Activated T-cell treated with anti-CD3 and anti-CD28 coated beads, Interleukin-2, amount 50 U/mL, for 72 hours (primary cell): ENCODE measurements around the gene OPCML. TPM values are rescaled to one million over a fixed set of nuclear protein-coding genes. Genes with fewer than 3 reads are reported as not detected.

Source experiments
- ATAC-seq, 2 donors: fragments of 150-1000 bp; cut with Tn5 transposase; replicated peaks in 1 of 2; 2 replicates each; pipeline ENCODE4 v1.10.0; 2021; ENCODE audit warnings: moderate library complexity in 2 of 2, mild to moderate bottlenecking in 1 of 2
- DNase-seq, 2 donors: peaks; one replicate each; pipeline ENCODE4 v3.0.0; 2021 to 2022; ENCODE audit warnings: mixed read lengths in 1 of 2
- H3K27ac Mint-ChIP-seq: one replicate; pipeline ENCODE4 v1.8.0; 2022; ENCODE audit warnings: mild to moderate bottlenecking, moderate library complexity, mixed read lengths
- H3K27me3 Mint-ChIP-seq: one replicate; pipeline ENCODE4 v1.8.0; 2022; ENCODE audit warnings: low read depth, mixed read lengths
- H3K36me3 Mint-ChIP-seq, 2 donors: one replicate each; pipeline ENCODE4 v1.8.0; 2022; ENCODE audit warnings: mixed read lengths in 2 of 2, mild to moderate bottlenecking in 1 of 2; ENCODE audit not compliant: insufficient read depth in 2 of 2
- H3K4me1 Mint-ChIP-seq: one replicate; pipeline ENCODE4 v1.8.0; 2022; ENCODE audit warnings: low read depth, mixed read lengths
- H3K4me3 Mint-ChIP-seq, 2 donors: one replicate each; pipeline ENCODE4 v1.8.0; 2022; ENCODE audit warnings: mild to moderate bottlenecking in 2 of 2, mixed read lengths in 2 of 2, moderate library complexity in 2 of 2
- H3K9me3 Mint-ChIP-seq, 2 donors: one replicate each; pipeline ENCODE4 v1.8.0; 2022; ENCODE audit warnings: mixed read lengths in 2 of 2
- total RNA-seq, 2 donors: library from RNA; stranded (reverse); gene quantifications; one replicate each; pipeline ENCODE4 v1.2.3, GENCODE V29; 2022

The OPCML gene
- total RNA-seq, 2 donors from 2014 or later = not detected

DNA sequence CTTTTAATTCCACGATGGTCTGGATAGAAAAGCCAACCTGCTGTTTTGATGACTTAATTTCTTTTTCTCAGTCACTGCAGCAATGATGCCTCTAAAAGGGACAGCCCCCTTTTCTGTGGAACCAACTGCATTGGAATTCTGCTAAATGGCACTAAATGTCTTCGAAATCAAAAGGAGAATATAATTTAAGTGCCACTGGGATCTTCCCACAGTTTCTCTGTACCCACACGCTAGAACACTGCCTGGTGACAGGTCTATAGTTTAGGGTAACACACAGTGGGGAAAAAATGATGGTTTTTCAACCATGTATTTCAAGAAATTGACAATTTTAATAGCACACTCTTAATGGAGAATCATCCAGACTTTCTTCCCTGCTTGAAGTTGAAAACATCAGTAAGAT is 182.3 kb downstream of the OPCML start:
- H3K9me3 Mint-ChIP-seq = peaks cover 3 to 5% of the 10 kb centered on the region in 2 donors
- no peak overlapping the region for H3K27ac Mint-ChIP-seq
- no peak overlapping the region for H3K4me3 Mint-ChIP-seq
- H3K27me3 Mint-ChIP-seq = no peaks in the 10 kb centered on the region
- peaks cover 1 to 2% of the 10 kb centered on the region in 2 donors for H3K36me3 Mint-ChIP-seq
- H3K4me1 Mint-ChIP-seq = no peaks in the 10 kb centered on the region
- ATAC-seq (no peak), DNase-seq (no peak)

DNA sequence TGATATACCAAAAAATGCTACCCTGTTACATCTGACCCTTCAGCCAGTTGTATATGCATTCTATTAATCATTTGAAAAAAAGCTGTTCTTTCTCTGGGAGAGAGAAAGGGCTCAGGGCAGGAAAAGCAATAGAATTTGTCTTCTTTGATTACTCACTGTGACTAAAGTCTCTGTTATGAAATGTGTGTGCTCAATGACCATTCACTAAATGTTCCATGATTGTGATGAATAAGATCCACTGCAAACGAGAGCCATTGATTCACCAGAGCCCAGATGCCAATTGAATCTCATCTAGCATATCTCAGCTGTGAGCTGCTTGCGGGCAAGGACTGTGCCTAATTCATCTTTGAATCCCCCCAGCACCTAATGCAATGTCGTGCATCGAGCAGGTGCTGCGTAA is 184.3 kb downstream of the OPCML start:
- ATAC-seq (no peak), DNase-seq (no peak)
- Mint-ChIP-seq H3K9me3 (peaks cover 0 to 4% of the 10 kb centered on the region in 2 donors), H3K4me3 (no peak overlapping the region), H3K36me3 (peaks cover 0 to 1% of the 10 kb centered on the region in 2 donors), H3K27me3 (no peaks in the 10 kb centered on the region), H3K27ac (no peak overlapping the region), H3K4me1 (no peaks in the 10 kb centered on the region)

GRCh38 chr11:133346137-133346536 is 186.2 kb downstream of the OPCML start:
- H3K4me1 Mint-ChIP-seq = no peaks in the 10 kb centered on the region
- no peak for DNase-seq
- no peak overlapping the region for H3K4me3 Mint-ChIP-seq
- H3K27ac Mint-ChIP-seq = no peak overlapping the region
- H3K9me3 Mint-ChIP-seq = peaks cover 0 to 4% of the 10 kb centered on the region in 2 donors
- peaks cover 0 to 1% of the 10 kb centered on the region in 2 donors for H3K36me3 Mint-ChIP-seq
- no peak for ATAC-seq
- H3K27me3 Mint-ChIP-seq = no peaks in the 10 kb centered on the region

GRCh38 chr11:133343951-133344350 is 188.3 kb downstream of the OPCML start:
- Mint-ChIP-seq H3K4me3 (no peak overlapping the region), H3K4me1 (no peaks in the 10 kb centered on the region), H3K9me3 (peaks cover 1 to 4% of the 10 kb centered on the region in 2 donors), H3K27me3 (no peaks in the 10 kb centered on the region), H3K27ac (no peak overlapping the region), H3K36me3 (peaks cover 0 to 1% of the 10 kb centered on the region in 2 donors)
- no peak for DNase-seq
- no peak for ATAC-seq

DNA sequence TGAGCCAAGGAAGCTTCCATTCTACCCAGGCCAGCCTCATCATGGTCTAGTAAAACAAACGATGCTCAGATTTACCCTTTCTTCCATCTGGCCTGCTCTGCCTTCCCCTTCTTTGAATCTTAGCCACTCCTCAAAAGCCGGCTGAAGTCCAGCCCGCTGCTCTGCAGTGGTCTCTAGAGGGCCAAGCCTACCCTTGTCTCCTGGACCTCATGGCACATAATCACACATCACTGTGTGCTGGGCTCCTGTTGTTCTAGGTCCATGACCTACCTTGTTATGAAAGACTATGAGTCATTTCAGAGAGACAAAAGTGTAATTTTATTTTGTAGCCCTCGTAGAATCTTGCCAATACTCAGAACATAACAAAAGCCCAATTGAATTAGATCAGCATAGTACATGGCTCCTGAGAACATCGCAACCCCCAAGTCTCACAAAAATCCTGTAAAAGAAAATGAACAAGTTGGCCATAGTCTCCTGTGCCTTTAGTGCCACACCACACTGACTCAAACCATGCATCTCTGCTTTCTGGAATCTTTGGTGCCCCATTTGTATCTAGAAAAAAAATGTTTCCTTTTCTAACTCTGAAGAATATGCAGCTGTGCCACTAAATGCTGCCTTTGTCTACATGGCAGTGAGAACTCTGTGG is 192.7 kb downstream of the OPCML start:
- Mint-ChIP-seq H3K36me3 (no peaks in the 10 kb centered on the region), H3K27ac (no peak overlapping the region), H3K4me3 (no peak overlapping the region), H3K9me3 (peaks cover 0 to 1% of the 10 kb centered on the region in 2 donors), H3K4me1 (no peaks in the 10 kb centered on the region), H3K27me3 (no peaks in the 10 kb centered on the region)
- DNase-seq = no peak
- no peak for ATAC-seq

GRCh38 chr11:133338588-133338987 is 193.7 kb downstream of the OPCML start:
- H3K4me3 Mint-ChIP-seq = no peak overlapping the region
- H3K27ac Mint-ChIP-seq = no peak overlapping the region
- no peaks in the 10 kb centered on the region for H3K36me3 Mint-ChIP-seq
- no peak for ATAC-seq
- H3K4me1 Mint-ChIP-seq = no peaks in the 10 kb centered on the region
- peaks cover under 1 to 5% of the 10 kb centered on the region in 2 donors for H3K9me3 Mint-ChIP-seq
- DNase-seq = no peak
- no peaks in the 10 kb centered on the region for H3K27me3 Mint-ChIP-seq

GRCh38 chr11:133337951-133338418 is 194.3 kb downstream of the OPCML start:
- ATAC-seq (no peak), DNase-seq (no peak)
- Mint-ChIP-seq H3K4me1 (no peaks in the 10 kb centered on the region), H3K27ac (no peak overlapping the region), H3K4me3 (no peak overlapping the region), H3K9me3 (peaks cover 4 to 5% of the 10 kb centered on the region in 2 donors), H3K36me3 (no peaks in the 10 kb centered on the region), H3K27me3 (no peaks in the 10 kb centered on the region)

- ATAC-seq = no peak
- Mint-ChIP-seq H3K9me3 (peaks cover 4 to 8% of the 10 kb centered on the region in 2 donors), H3K36me3 (no peaks in the 10 kb centered on the region), H3K4me3 (no peak overlapping the region), H3K4me1 (no peaks in the 10 kb centered on the region), H3K27me3 (no peaks in the 10 kb centered on the region), H3K27ac (no peak overlapping the region)
- no peak for DNase-seq
These were observed 195.1 kb downstream of the OPCML start for GRCh38 chr11:133337193-133337592.

DNA sequence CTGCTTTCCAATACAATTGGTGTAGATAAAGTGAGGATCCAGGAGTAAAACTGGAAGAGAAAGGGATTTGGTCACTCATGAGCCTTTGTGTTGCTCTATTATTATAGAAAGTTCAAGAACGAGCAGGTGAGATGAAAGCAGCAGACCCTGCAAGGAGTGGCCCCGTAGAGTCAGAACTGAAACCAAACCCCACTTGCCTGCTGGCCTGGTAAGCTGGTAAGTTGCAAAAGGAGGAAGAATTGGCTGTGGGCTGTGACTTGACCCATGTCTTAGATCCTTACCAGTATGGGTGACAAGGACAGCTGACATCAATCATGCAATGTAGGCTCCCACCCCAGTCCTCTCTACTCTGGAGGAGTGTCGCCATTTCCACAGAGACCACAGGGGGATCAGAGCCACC is 201.3 kb downstream of the OPCML start:
- H3K4me3 Mint-ChIP-seq = no peak overlapping the region
- DNase-seq (no peak), ATAC-seq (no peak)
- no peak overlapping the region for H3K27ac Mint-ChIP-seq
- H3K36me3 Mint-ChIP-seq = no peaks in the 10 kb centered on the region
- H3K9me3 Mint-ChIP-seq = peaks cover 6% of the 10 kb centered on the region in 2 donors
- no peaks in the 10 kb centered on the region for H3K4me1 Mint-ChIP-seq
- H3K27me3 Mint-ChIP-seq = no peaks in the 10 kb centered on the region

DNA sequence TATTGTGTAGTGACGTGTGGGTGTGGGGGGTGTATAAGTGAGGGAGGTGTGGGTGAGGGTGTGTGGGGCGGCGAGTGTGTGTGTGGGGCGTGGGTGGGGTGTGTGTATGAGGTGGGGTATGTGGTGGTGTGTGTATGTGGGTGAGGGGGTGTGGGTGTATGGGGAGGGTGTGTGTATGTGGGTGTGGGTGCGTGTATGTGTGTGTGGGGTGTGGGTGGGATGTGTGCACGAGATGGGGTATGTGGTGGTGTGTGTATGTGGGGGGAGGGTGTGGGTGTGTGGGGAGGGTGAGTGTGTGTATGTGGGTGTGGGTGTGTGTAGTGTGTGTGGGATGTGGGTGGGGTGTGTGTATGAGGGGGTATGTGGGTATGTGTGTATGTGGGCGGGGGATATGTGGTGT is 205.5 kb downstream of the OPCML start:
- no peak for DNase-seq
- Mint-ChIP-seq H3K4me1 (no peaks in the 10 kb centered on the region), H3K27ac (no peak overlapping the region), H3K4me3 (no peak overlapping the region), H3K9me3 (peaks cover 0 to 6% of the 10 kb centered on the region in 2 donors), H3K27me3 (no peaks in the 10 kb centered on the region), H3K36me3 (no peaks in the 10 kb centered on the region)
- ATAC-seq = no peak

DNA sequence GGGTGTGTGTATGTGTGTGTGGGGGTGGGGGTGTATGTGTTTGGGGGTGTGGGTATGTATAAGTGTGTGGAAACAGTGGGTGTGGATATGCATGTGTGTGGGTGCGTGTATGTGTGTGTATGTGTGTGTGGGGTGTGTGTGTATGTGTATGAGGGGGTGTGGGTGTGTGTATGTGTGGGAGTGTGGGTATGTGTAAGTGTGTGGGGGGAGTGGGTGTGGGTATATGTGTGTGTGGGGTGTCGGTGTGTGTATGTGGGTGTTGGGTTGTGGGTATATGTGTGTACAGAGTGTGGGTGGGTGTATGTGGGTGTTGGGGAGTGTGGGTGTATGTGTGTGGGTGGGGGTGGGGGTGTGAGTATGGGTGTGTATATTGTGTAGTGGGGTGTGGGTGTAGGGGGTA is 206.0 kb downstream of the OPCML start:
- no peaks in the 10 kb centered on the region for H3K36me3 Mint-ChIP-seq
- no peak for DNase-seq
- no peak overlapping the region for H3K4me3 Mint-ChIP-seq
- ATAC-seq = no peak
- no peaks in the 10 kb centered on the region for H3K4me1 Mint-ChIP-seq
- H3K27me3 Mint-ChIP-seq = no peaks in the 10 kb centered on the region
- H3K27ac Mint-ChIP-seq = no peak overlapping the region
- H3K9me3 Mint-ChIP-seq = peaks cover 0 to 6% of the 10 kb centered on the region in 2 donors

DNA sequence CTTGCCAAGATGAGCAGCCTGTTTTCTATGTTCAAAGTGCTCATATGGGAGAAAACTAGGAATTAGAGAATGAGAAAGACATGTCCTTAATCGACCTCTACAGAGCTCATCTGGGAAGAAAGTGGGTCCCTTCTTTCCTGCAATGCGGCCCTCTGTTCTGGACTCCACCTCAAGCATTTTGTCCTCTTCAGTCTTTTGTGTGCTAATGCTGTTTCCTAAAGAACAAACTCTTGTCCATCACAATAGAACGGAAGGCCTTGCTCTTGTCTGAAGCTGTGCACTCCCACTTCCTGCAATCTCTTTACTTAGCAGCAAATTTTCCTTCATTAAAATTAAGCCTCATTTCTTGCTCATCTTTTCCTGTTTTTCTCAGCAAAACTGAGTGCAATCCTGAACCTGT is 206.6 kb downstream of the OPCML start:
- ATAC-seq = no peak
- H3K27ac Mint-ChIP-seq = no peak overlapping the region
- H3K4me1 Mint-ChIP-seq = no peaks in the 10 kb centered on the region
- no peak overlapping the region for H3K4me3 Mint-ChIP-seq
- no peak for DNase-seq
- no peaks in the 10 kb centered on the region for H3K27me3 Mint-ChIP-seq
- H3K9me3 Mint-ChIP-seq = peaks cover 0 to 6% of the 10 kb centered on the region in 2 donors
- no peaks in the 10 kb centered on the region for H3K36me3 Mint-ChIP-seq

GRCh38 chr11:133323354-133323753 is 208.9 kb downstream of the OPCML start:
- no peaks in the 10 kb centered on the region for H3K36me3 Mint-ChIP-seq
- ATAC-seq (no peak), DNase-seq (no peak)
- H3K27me3 Mint-ChIP-seq = no peaks in the 10 kb centered on the region
- no peak overlapping the region for H3K4me3 Mint-ChIP-seq
- H3K27ac Mint-ChIP-seq = no peak overlapping the region
- peaks cover 0 to 4% of the 10 kb centered on the region in 2 donors for H3K9me3 Mint-ChIP-seq
- no peaks in the 10 kb centered on the region for H3K4me1 Mint-ChIP-seq

DNA sequence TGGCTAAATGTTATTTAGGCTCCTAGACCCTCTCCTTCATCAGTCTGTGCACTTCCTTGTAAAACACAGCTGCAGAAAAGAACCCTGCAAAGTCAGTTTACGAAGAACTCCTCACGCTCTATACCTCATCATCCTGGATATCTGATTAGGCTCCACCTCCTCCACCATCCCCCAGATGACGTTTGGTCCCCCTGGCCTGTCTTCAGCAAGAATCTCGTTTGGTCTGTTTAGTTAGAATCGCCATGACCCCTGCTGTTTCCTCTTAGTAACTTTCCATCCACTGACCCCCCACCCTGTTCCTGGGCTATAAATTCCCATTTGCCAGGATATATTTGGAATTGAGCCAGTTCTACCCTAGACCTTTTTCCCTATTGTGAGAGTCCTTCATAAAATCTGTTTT is 214.1 kb downstream of the OPCML start:
- Mint-ChIP-seq H3K27ac (no peak overlapping the region), H3K4me3 (no peak overlapping the region), H3K9me3 (no peaks in the 10 kb centered on the region), H3K4me1 (no peaks in the 10 kb centered on the region), H3K27me3 (no peaks in the 10 kb centered on the region), H3K36me3 (no peaks in the 10 kb centered on the region)
- ATAC-seq = no peak
- no peak for DNase-seq
